A673 (cell line): ENCODE measurements around the gene FOXJ3. TPM values are rescaled to one million over a fixed set of nuclear protein-coding genes. Genes with fewer than 3 reads are reported as not detected.

Experiments
- BruUV-seq: library from RNA; stranded (reverse); fragments of 400-500 nt; replicated peaks from 2 replicates; lab custom pipeline; 2021; lab: Mats Ljungman, UMichigan
- CTCF ChIA-PET: fragments of 300-600 bp; sonication (Branson Sonifier 250); formaldehyde crosslinking; loops from one replicate; lab custom pipeline; 2022; ENCODE audit warnings: antibody characterized with exemption; lab: Charles Lee
- POLR2A ChIA-PET: fragments of 300-600 bp; sonication (Branson Sonifier 250); formaldehyde crosslinking; loops from one replicate; lab custom pipeline; 2022; ENCODE audit warnings: antibody characterized with exemption; ENCODE audit not compliant: low non-redundant PET; lab: Charles Lee
- DNase-seq: peaks from one replicate; pipeline ENCODE4 v3.0.0-alpha.2; 2015; ENCODE audit warnings: low spot score
- H3K27ac ChIP-seq: fragments of 200-600 bp; sonication (generic); 2 replicates; pipeline ENCODE4 v1.5.1; 2016; ENCODE audit warnings: mixed run types, low read depth, mild to moderate bottlenecking, mixed read lengths, antibody characterized with exemption, low read length; ENCODE audit not compliant: poor library complexity, severe bottlenecking
- H3K27me3 ChIP-seq: fragments of 200-600 bp; sonication (generic); replicated peaks from 2 replicates; pipeline ENCODE4 v1.6.1; 2017; ENCODE audit warnings: mixed run types, low read depth, mild to moderate bottlenecking, mixed read lengths, antibody characterized with exemption, low read length; ENCODE audit not compliant: insufficient read depth, poor library complexity
- H3K36me3 ChIP-seq: fragments of 200-600 bp; sonication (generic); 2 replicates; pipeline ENCODE4 v1.6.1; 2016; ENCODE audit warnings: mixed run types, mild to moderate bottlenecking, mixed read lengths, antibody characterized with exemption, low read length; ENCODE audit not compliant: insufficient read depth, poor library complexity, severe bottlenecking
- H3K4me1 ChIP-seq: fragments of 200-600 bp; sonication (generic); 2 replicates; pipeline ENCODE4 v1.6.1; 2017; ENCODE audit warnings: mixed run types, mild to moderate bottlenecking, mixed read lengths, antibody characterized with exemption, low read length; ENCODE audit not compliant: insufficient read depth, poor library complexity, severe bottlenecking
- H3K4me3 ChIP-seq: fragments of 200-600 bp; sonication (generic); 2 replicates; pipeline ENCODE4 v1.5.1; 2016; ENCODE audit warnings: low read depth, mixed run types, mild to moderate bottlenecking, mixed read lengths, low read length; ENCODE audit not compliant: poor library complexity, severe bottlenecking
- H3K9me3 ChIP-seq: fragments of 200-600 bp; sonication (generic); 2 replicates; pipeline ENCODE4 v1.6.1; 2016; ENCODE audit warnings: mixed run types, low read depth, mild to moderate bottlenecking, mixed read lengths, antibody characterized with exemption, low read length; ENCODE audit not compliant: poor library complexity, severe bottlenecking
- EZH2 ChIP-seq: fragments of 200-600 bp; sonication (generic); IDR thresholded peaks from 2 replicates; pipeline ENCODE4 v1.6.1; 2017; ENCODE audit warnings: borderline replicate concordance, low read depth, mild to moderate bottlenecking, mixed read lengths, antibody characterized with exemption, low read length; ENCODE audit not compliant: poor library complexity, severe bottlenecking
- intact Hi-C: fragments of 100-400 bp; cut with micrococcal nuclease; formaldehyde crosslinking; loops from one replicate; pipeline ENCODE4 v1.10.0; 2022; ENCODE audit not compliant: unreplicated experiment
- total RNA-seq: library from RNA; stranded (reverse); gene quantifications from 2 replicates; pipeline ENCODE4 v1.2.3, GENCODE V29; 2021
- TF ChIP-seq, protein P1 (sequence below): fragments of 300-800, 200-600 bp; sonication (generic); conservative IDR thresholded peaks from 2 replicates; pipeline ENCODE4 v1.5.1; 2017; ENCODE audit warnings: low read depth, mild to moderate bottlenecking, antibody characterized with exemption, low read length, moderate library complexity, mixed read lengths

The FOXJ3 gene
- total RNA-seq, 1 experiment from 2014 or later: 57.9 TPM

DNA sequence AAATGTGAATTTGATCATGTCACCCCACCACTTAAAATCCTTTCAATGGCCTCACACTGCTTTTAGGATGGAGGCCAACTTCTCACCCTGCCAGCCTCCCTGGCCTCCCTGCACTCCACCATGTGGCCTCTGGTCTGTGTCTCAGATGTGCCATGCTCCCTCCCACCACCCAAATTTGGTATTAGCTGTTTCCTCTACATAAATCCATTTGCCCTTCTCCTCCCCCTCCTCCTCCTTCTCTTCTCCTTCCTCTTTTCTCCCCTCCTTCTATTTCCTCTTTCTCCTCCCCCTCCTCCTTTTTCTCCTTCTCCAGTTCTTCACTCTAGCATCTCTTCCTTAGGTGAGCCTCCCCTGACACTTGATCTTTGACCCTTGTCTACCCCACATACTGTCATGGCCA, 198.6 kb downstream of the FOXJ3 start:
- no TSS peak for BruUV-seq
- no peak for DNase-seq
- CTCF ChIA-PET: no interaction called here

DNA sequence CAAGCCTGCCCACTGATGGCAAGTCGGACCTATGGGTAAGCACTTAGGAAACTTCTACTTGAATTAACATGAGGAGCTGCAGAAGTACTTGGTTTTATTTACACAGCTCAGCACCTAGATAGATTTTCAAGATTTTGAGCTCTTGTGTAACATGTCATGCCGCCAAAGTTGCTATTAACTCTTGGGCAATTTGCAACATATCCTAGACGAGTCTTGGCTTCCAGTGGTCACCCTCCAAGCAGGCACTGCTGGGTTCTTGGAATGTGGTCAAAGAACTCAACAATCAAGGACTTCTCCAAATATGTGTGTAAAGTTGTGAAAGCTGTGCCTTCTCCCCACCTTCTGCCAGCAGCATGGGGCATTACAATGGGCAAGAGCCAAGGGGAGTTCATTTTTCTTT, 199.6 kb downstream of the FOXJ3 start:
- ChIA-PET CTCF (no interaction called here), POLR2A (no interaction called here)
- Histone ChIP-seq H3K4me3 (no peak overlapping the region), H3K4me1 (no peaks in the 10 kb centered on the region), H3K27ac (no peak overlapping the region), H3K27me3 (no peaks in the 10 kb centered on the region), H3K9me3 (no peaks in the 10 kb centered on the region), H3K36me3 (no peaks in the 10 kb centered on the region)
- intact Hi-C loops: no loop called here
- BruUV-seq: no TSS peak
- no peak for DNase-seq
- no peak for TF ChIP-seq EZH2
- TF ChIP-seq, protein P1, sequence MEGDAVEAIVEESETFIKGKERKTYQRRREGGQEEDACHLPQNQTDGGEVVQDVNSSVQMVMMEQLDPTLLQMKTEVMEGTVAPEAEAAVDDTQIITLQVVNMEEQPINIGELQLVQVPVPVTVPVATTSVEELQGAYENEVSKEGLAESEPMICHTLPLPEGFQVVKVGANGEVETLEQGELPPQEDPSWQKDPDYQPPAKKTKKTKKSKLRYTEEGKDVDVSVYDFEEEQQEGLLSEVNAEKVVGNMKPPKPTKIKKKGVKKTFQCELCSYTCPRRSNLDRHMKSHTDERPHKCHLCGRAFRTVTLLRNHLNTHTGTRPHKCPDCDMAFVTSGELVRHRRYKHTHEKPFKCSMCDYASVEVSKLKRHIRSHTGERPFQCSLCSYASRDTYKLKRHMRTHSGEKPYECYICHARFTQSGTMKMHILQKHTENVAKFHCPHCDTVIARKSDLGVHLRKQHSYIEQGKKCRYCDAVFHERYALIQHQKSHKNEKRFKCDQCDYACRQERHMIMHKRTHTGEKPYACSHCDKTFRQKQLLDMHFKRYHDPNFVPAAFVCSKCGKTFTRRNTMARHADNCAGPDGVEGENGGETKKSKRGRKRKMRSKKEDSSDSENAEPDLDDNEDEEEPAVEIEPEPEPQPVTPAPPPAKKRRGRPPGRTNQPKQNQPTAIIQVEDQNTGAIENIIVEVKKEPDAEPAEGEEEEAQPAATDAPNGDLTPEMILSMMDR: no peak

More for the DNA sequence above, 198.6 kb downstream of the FOXJ3 start:
- no peak overlapping the region for H3K4me3 ChIP-seq
- TF ChIP-seq, protein P1: no peak
- no peak for TF ChIP-seq EZH2
- POLR2A ChIA-PET: no interaction called here
- no peaks in the 10 kb centered on the region for H3K9me3 ChIP-seq
- H3K4me1 ChIP-seq: no peaks in the 10 kb centered on the region
- H3K27me3 ChIP-seq: no peaks in the 10 kb centered on the region
- no peaks in the 10 kb centered on the region for H3K36me3 ChIP-seq
- intact Hi-C loops: no loop called here
- H3K27ac ChIP-seq: no peak overlapping the region

DNA sequence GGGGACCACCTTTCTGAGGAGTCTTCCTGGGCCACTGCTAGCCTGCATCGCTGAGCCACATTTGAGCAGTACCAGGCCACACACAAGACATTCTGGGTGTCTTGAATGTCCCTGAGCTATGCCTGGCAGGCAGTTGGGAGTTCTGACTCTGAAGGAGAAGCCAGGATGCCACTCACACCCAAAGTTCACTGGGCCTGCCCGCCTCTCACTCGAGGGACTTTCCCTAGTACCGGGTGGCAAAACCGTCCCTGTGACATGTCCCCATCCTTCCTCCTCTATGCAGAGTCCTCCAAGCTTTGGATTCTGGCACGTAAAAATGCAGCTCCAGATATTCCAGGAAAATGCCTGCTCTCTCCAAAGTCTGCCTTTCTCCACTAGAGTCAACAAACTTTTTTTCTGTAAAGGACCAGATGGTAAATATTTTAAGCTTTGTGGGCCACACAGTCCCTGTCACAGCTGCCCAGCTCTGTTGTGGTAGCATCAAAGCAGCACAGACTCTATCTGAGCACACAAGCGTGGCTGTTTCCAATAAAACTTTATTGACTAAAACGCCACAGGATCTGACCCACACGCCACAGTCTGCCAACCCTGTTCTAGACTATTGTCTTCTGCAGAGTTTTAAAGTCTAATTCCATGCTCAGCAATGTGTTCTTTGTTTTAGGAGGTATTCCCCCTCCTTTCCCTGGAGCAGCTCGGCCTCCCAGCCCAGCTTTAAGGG, 201.1 kb downstream of the FOXJ3 start:
- no peak for DNase-seq
- Histone ChIP-seq H3K36me3 (no peaks in the 10 kb centered on the region), H3K9me3 (no peaks in the 10 kb centered on the region), H3K4me3 (no peak overlapping the region), H3K27me3 (no peaks in the 10 kb centered on the region), H3K27ac (no peak overlapping the region), H3K4me1 (no peaks in the 10 kb centered on the region)
- ChIA-PET POLR2A (no interaction called here), CTCF (no interaction called here)
- intact Hi-C loops: loop anchor here (1.0 kb wide), 1 partner anchor 39 kb away; no protein-coding TSS in a partner anchor
- no peak for TF ChIP-seq EZH2
- TF ChIP-seq, protein P1: no peak
- BruUV-seq: no TSS peak
